Sigmoid colon (tissue), 4 donors: Measurements from ENCODE around the gene SMIM32.

ENCODE experiments used
- CTCF ChIP-seq, 4 experiments: fragments of 450-650 bp in 3 of 4; fragments of 200-600 bp in 1 of 4; IDR thresholded peaks; one replicate each; pipeline ENCODE4 v1.5.1; 2016 to 2019; ENCODE audit warnings: antibody characterized with exemption in 4 of 4, mild to moderate bottlenecking in 3 of 4, moderate library complexity in 2 of 4
- POLR2A ChIP-seq, 2 donors: fragments of 450-650 bp; IDR thresholded peaks; one replicate each; pipeline ENCODE4 v1.6.1; 2016; ENCODE audit warnings: antibody characterized with exemption in 2 of 2, mild to moderate bottlenecking in 2 of 2, moderate library complexity in 2 of 2
- POLR2AphosphoS5 ChIP-seq, 4 donors: sonication (generic); formaldehyde crosslinking; IDR thresholded peaks; one replicate each; pipeline ENCODE4 v1.6.1; 2017; ENCODE audit warnings: antibody characterized with exemption in 4 of 4

GRCh38 chr5:136236479-136237083 lies 43.6 kb upstream of the SMIM32 start:
- TF ChIP-seq POLR2A (IDR thresholded peaks at IDR 0.05) (no peak), CTCF (IDR thresholded peaks at IDR 0.05) (no peak), POLR2AphosphoS5 (IDR thresholded peaks at IDR 0.05) (no peak)
